ENCODE results near the gene MAGEB18. TPM values are rescaled to one million over a fixed set of nuclear protein-coding genes. Genes with fewer than 3 reads are reported as not detected.

Gene MAGEB18
- total RNA-seq: not detected in 2 replicates

DNA sequence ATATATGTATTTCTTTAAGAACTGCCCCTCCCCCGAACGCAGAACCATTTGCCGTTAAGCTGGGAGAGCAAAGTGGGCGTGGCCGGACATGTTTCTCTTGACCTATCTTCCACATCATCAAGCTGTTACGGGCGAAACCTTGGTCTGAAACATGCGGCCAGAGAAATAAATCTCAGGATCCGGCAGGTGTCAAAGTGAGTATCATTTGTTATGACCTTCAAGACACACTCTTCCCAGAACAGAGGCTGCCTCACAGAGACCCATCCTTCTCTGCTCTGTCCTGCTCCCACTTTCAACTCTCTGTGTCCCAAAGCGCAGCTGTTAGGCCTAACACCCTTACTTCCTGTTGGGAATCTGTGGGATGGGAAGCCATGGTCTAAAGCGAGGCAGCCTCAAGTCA lies at the start of gene MAGEB18:
Gene MAGEB18, plus strand, starts transcription at position 70 of the 400 bp plus-strand sequence. CDS start 643 bp downstream, outside the sequence.
- no peak for DNase-seq
- no peak within 1 kb of the TSS for H3K27ac Mint-ChIP-seq
- no peaks in the 10 kb centered on the region for H3K9me3 Mint-ChIP-seq
- intact Hi-C loops (cut with micrococcal nuclease): no loop called here
- H3K4me1 Mint-ChIP-seq: no peaks in the 10 kb centered on the region
- H3K36me3 Mint-ChIP-seq (ENCODE audit: low read depth): no peaks in the 10 kb centered on the region
- no peak within 1 kb of the TSS for H3K4me3 Mint-ChIP-seq
- H3K27me3 Mint-ChIP-seq: no peaks in the 10 kb centered on the region

DNA sequence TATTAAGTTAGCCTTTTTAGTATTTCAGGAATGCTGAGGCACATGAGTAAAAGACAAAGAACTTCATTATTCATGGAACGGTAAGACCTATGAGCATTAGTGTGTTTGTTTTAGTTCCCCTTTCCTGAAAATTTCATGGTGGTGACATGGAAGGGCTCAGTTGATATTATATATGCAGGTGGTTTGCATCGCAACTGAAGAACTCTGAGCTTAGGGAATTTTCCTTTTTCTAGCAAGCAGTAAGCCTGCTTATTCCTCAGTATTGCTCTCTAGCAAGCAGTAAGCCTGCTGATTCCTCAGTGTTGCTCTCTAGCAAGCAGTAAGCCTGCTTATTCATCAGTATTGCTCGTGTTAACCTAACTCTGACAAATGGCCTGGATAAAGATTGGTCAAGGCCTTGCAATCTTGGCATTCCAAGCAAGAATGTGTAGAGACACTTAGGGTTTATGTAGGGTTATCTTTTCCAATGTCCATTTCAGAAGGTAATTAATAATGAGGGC lies 37.7 kb upstream of the MAGEB18 start:
- DNase-seq: no peak
- intact Hi-C loops (cut with micrococcal nuclease): no loop called here
- Mint-ChIP-seq H3K27ac (no peak overlapping the region), H3K9me3 (no peaks in the 10 kb centered on the region), H3K27me3 (no peaks in the 10 kb centered on the region), H3K36me3 (ENCODE audit: low read depth) (no peaks in the 10 kb centered on the region), H3K4me1 (no peaks in the 10 kb centered on the region), H3K4me3 (no peak overlapping the region)

- no peak overlapping the region for H3K4me3 Mint-ChIP-seq
- DNase-seq: no peak
- intact Hi-C loops (cut with micrococcal nuclease): no loop called here
- H3K27me3 Mint-ChIP-seq: no peaks in the 10 kb centered on the region
- no peak overlapping the region for H3K27ac Mint-ChIP-seq
- H3K9me3 Mint-ChIP-seq: no peaks in the 10 kb centered on the region
- H3K36me3 Mint-ChIP-seq (ENCODE audit: low read depth): no peaks in the 10 kb centered on the region
- H3K4me1 Mint-ChIP-seq: no peaks in the 10 kb centered on the region
Measured at GRCh38 chrX:26109142-26109541, 29.0 kb upstream of the MAGEB18 start.

- no peak overlapping the region for H3K27ac Mint-ChIP-seq
- no peak for DNase-seq
- no peaks in the 10 kb centered on the region for H3K36me3 Mint-ChIP-seq (ENCODE audit: low read depth)
- no peaks in the 10 kb centered on the region for H3K27me3 Mint-ChIP-seq
- no peaks in the 10 kb centered on the region for H3K4me1 Mint-ChIP-seq
- intact Hi-C loops (cut with micrococcal nuclease): no loop called here
- no peaks in the 10 kb centered on the region for H3K9me3 Mint-ChIP-seq
- H3K4me3 Mint-ChIP-seq: no peak overlapping the region
Measured at GRCh38 chrX:26146024-26146423, 7.9 kb downstream of the MAGEB18 start.

GRCh38 chrX:26160301-26160700 lies 22.2 kb downstream of the MAGEB18 start, which contains the start of gene MAGEB6B:
TSS of gene MAGEB6B (plus strand) at chrX:26160601. CDS start at chrX:26160601, 0 bp downstream.
- Mint-ChIP-seq H3K27me3 (no peaks in the 10 kb centered on the region), H3K27ac (no peak within 1 kb of the TSS), H3K4me1 (no peaks in the 10 kb centered on the region), H3K36me3 (ENCODE audit: low read depth) (no peaks in the 10 kb centered on the region), H3K4me3 (no peak within 1 kb of the TSS), H3K9me3 (no peaks in the 10 kb centered on the region)
- intact Hi-C loops (cut with micrococcal nuclease): no loop called here
- DNase-seq: no peak

Other genes starting within 250 kb of the MAGEB18 start
- not detected in 2 replicates for gene MAGEB6B, start 22.3 kb downstream of the MAGEB18 start, total RNA-seq
- not detected in 2 replicates for gene MAGEB6, start 54.1 kb downstream of the MAGEB18 start, total RNA-seq
- not detected in 2 replicates for gene MAGEB5, start 77.8 kb downstream of the MAGEB18 start, total RNA-seq